SKM-1 treated with dmso at 0.1 percent for 144 hours (cell line): ENCODE results near the gene GADL1.

ENCODE experiments used
- DNase-seq: peaks from one replicate; lab custom pipeline; 2025; ENCODE audit not compliant: unreplicated experiment; lab: John Stamatoyannopoulos, UW

GADL1 gene

GRCh38 chr3:30894521-30895251 lies at the start of gene GADL1:
GADL1 (minus strand) TSS chr3:30894661; CDS start chr3:30894614, 47 bp downstream.
- DNase-seq: no peak

- DNase-seq: no peak
Observed at GRCh38 chr3:30944124-30944523, 49.7 kb upstream of the GADL1 start.

GRCh38 chr3:30943206-30943605 lies 48.7 kb upstream of the GADL1 start:
- DNase-seq: no peak

GRCh38 chr3:30941342-30941741 lies 46.9 kb upstream of the GADL1 start:
- DNase-seq: no peak

DNA sequence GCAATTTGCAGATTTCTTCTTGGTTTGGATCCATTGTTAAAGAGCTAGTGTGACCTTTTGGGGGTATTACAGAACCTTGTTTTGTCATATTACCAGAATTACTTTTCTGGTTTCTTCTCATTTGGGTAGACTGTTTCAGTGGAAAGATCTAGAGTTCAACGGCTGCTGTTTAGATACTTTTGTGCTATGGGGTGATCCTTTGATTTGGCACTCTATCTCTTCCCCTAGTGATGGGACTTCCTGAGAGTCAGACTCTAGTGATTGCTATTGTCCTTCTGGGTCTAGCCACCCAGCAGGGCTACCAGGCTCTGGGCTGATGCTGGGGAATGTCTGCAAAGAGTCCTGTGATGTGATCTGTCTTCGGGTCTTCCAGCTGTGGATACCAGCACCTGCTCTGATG lies 46.3 kb upstream of the GADL1 start:
- no peak for DNase-seq

- no peak for DNase-seq
Observed at GRCh38 chr3:30934208-30934550, 39.7 kb upstream of the GADL1 start.

DNA sequence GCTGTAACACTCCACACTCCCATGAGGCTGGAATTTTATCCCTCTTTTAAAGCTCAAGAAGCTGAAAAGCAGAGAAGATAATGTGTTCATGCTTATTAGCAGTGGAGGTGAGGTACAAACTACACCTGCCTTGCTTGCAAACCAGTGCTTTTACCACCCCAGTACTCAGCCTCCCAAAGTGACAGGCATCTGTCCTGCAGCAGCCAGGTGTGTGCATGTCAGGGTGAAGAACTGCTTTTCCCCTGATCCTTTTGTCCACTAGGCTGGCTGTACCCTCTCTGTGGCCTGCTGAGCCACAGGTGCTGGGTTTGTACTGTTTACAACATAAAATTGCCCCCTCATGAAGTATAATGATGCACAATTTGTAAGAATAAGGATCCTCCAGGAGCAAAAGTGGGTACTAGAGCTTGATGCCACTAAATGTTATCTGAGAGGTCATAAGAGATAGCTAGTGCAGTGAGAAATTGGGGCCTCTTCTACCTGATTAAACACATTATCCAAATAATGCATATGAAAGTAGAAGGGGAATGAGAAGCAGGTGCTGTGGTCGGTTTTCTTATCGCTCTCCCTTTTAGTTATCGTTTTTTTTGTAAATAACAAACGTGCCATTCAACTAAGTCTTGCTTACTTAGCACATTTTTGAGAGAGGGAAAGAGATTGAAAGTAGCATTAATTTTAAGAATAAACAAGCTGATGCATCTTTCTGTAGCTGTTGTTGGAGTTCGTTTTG lies 39.2 kb upstream of the GADL1 start:
- no peak for DNase-seq

GRCh38 chr3:30932513-30933098 lies 38.1 kb upstream of the GADL1 start:
- no peak for DNase-seq

- DNase-seq: no peak
Observed at GRCh38 chr3:30924763-30925162, 30.3 kb upstream of the GADL1 start.

GRCh38 chr3:30919564-30919963 lies 25.1 kb upstream of the GADL1 start:
- no peak for DNase-seq

- DNase-seq: no peak
Observed at GRCh38 chr3:30918761-30919160, 24.3 kb upstream of the GADL1 start.

DNA sequence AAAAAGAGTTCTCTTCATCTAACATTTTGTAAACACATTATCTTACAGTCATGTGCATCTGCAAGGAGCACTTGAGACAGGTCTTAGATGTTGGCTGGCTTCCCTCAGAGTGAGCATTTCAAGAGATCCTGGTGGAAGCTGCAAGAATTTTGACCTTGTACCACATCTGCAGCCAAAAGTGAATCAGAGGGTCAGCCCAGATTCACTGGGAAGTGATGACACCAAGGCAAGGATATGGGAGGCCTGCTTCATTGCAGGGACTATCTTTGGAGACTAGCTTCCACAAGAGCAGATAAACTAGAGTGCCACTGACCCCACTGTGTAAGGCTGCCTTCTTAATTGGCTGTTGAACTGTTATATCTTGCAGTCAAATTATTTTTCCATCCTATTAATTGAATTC lies 21.3 kb upstream of the GADL1 start:
- DNase-seq: no peak

DNA sequence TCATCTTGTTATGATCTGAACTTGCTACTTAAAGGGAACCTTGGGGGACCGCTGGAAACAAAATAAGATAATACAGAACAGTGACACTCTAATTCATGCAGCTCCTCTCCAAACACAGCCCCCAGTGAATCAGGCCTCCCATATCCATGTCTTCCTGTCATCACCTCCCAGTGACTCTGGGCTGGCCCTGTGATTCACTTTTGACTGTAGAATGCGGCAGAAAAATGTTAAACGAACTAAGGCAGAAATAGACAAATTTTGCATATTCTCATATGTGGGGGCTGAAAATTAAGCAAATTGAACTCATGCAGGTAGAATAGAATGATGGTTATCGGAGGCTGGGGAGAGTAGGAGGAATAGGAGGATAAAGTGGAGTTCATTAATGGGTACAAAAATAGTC lies 20.2 kb upstream of the GADL1 start:
- DNase-seq: no peak

- DNase-seq: no peak
Observed at GRCh38 chr3:30913176-30913575, 18.7 kb upstream of the GADL1 start.

DNA sequence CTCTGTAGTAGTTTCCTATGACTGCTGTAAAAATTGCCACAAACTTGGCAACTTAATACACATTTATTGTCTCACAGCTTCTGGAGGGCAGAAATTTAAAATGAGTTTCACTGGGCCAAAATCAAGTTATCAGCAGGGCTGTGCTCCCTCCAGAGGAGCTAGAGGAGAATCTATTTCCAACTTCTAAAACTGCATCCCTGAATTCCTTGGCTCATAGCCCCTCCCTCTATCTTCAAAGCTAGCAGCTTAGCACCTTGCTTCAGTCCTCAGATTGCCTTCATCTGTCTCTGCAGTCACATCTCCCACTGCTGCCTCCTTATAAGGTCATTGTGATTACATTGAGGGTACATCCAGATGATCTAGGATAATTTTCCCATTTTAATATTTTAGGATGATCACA lies 17.8 kb upstream of the GADL1 start:
- no peak for DNase-seq

GRCh38 chr3:30908456-30909037 lies 14.1 kb upstream of the GADL1 start:
- no peak for DNase-seq

GRCh38 chr3:30904996-30905395 lies 10.5 kb upstream of the GADL1 start:
- DNase-seq: no peak

DNA sequence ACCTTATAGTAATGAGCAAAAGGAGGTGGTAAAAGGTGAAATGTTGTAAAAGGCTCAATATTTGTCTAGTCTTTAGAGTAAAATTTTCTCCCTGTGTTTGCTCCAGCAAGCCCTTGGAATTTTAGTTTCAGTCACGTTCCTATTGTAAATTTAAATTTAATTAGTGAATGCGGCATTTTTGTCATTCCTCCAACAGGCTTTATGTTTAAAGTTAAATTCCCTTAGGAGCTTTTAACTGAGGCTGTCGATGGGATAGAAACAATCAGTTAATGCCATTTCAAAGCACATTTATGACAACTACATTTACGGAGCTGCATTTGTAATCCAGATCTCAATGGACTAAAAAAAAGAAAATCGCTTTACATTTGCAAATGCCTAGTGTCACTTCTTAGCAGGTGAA lies 868 bp upstream of the GADL1 start:
- DNase-seq: no peak

- DNase-seq: no peak
Observed at GRCh38 chr3:30893678-30894325, 659 bp downstream of the GADL1 start.

- DNase-seq: no peak
Observed at GRCh38 chr3:30890907-30891306, 3.6 kb downstream of the GADL1 start.

- no peak for DNase-seq
Observed at GRCh38 chr3:30886888-30887287, 7.6 kb downstream of the GADL1 start.

DNA sequence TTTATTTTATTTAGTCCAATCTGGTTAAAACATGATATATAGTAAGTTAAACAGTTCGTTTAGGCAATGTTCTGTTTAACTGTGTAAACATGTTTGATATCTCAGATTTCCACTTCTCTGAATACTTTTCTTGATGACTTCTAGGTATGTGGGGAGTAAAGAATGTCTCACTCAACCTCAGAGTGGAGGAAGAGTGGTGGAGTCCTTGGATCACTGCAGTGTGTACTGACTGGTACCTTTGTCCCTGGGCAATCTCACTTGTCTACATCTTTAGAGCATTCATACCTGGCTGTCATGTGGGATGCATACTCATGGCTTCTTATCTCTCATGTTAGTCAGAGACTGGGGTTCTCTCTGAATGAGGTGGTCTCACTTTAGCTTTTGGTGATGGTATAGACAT lies 15.6 kb downstream of the GADL1 start:
- no peak for DNase-seq
